Measurements from ENCODE around the gene RCAN1. TPM values are rescaled to one million over a fixed set of nuclear protein-coding genes. Genes with fewer than 3 reads are reported as not detected.

Gene RCAN1
- total RNA-seq, 1 donor from 2014 or later: 12.5 TPM

DNA sequence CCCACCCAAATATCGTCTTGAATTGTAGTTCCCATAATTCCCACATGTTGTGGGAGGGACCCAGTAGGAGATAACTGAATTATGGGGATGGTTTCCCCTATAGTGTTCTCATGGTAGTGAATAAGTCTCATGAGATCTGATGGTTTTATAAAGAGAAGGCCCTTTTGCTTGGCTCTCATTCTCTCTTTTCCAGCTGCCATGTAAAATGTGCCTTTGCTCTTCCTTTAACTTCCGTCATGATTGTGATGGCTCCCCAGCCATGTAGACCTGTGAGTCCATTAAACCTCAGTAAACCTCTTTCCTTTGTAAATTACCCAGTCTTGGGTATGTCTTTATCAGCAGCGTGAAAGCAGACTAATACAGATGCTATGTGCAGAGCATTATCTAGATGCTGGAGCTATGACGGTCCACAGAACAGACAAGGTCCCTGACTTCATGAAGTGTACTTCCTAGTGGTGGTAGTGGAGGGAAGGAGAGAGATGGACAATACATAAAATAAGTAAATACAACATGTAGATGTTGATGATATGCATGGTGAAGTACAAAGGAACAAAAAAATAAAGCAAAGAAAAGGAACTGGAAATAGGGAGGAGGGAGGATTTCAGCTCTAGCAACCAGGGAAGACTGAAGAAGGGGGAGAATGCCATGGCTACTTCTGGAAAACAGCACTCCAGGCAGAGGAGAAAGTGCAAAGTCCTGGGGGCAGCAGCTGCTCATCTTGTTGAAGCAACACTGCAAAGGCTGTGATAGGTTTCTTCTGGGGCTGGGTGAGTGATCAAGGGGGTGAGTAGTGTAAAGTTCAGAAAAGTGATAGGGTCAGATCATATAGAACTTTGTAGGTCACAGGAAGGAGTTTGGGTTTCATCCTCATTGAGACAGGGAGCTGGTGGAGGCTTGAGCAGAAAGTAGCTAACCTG is 6.8 kb upstream of the RCAN1 start:
- intact Hi-C loops (cut with DNase I): no loop called here
- Histone ChIP-seq H3K36me3 (no peaks in the 10 kb centered on the region), H3K4me1 (no peaks in the 10 kb centered on the region), H3K27ac (no peak overlapping the region), H3K9me3 (no peaks in the 10 kb centered on the region), H3K27me3 (no peaks in the 10 kb centered on the region), H3K4me3 (no peak overlapping the region)
- TF ChIP-seq, protein P1, sequence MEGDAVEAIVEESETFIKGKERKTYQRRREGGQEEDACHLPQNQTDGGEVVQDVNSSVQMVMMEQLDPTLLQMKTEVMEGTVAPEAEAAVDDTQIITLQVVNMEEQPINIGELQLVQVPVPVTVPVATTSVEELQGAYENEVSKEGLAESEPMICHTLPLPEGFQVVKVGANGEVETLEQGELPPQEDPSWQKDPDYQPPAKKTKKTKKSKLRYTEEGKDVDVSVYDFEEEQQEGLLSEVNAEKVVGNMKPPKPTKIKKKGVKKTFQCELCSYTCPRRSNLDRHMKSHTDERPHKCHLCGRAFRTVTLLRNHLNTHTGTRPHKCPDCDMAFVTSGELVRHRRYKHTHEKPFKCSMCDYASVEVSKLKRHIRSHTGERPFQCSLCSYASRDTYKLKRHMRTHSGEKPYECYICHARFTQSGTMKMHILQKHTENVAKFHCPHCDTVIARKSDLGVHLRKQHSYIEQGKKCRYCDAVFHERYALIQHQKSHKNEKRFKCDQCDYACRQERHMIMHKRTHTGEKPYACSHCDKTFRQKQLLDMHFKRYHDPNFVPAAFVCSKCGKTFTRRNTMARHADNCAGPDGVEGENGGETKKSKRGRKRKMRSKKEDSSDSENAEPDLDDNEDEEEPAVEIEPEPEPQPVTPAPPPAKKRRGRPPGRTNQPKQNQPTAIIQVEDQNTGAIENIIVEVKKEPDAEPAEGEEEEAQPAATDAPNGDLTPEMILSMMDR (IDR thresholded peaks at IDR 0.05): no peak
- DNase-seq (ENCODE audit: low spot score in 2 of 2): no peak

DNA sequence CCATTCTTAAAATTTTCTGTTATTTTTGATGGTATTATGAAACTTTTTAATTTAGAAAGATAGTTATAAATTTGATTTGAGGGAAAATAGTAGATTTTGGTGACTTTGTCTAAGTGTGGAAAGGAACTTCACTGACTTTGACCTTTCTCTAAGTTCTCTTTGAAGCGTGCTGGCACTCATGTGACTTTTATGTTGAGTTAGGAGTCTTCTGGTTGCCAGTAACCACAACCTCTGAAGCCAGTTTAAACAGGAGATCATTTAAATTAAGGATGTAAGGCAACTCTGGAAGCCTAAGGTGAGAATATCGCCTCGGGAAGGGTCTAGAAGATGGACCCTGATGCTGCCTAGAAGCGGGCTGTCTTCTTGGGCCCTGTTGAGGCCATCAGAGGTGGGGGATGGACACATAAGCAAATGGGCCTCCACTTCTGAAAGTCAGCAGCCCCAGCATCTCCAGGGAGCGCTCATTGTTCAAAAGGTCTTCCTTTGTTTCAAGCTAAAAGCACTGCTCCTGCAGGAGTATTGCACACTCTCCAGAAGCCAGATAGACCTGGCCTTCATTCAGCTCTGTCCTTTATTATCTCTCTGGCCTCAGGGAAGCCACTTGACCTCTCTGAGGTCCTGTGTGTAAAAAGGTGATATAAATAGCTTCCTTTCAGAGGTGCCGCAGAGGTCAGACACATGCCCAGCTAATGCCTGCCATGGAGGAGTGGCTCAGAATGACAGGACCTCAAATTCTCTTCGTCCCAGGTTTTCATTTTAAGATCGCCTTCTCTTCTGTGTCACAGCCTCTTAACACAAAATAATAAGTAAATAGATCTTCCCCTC is 5.1 kb upstream of the RCAN1 start:
- Histone ChIP-seq H3K27me3 (no peaks in the 10 kb centered on the region), H3K36me3 (no peaks in the 10 kb centered on the region), H3K27ac (no peak overlapping the region), H3K4me1 (no peaks in the 10 kb centered on the region), H3K4me3 (no peak overlapping the region), H3K9me3 (no peaks in the 10 kb centered on the region)
- DNase-seq (ENCODE audit: low spot score in 2 of 2): no peak
- TF ChIP-seq, protein P1 (IDR thresholded peaks at IDR 0.05): no peak
- intact Hi-C loops (cut with DNase I): loop anchor here (10.0 kb wide), 1 partner anchor 705 kb away; the partner anchor contains the start of gene ATP5PO

DNA sequence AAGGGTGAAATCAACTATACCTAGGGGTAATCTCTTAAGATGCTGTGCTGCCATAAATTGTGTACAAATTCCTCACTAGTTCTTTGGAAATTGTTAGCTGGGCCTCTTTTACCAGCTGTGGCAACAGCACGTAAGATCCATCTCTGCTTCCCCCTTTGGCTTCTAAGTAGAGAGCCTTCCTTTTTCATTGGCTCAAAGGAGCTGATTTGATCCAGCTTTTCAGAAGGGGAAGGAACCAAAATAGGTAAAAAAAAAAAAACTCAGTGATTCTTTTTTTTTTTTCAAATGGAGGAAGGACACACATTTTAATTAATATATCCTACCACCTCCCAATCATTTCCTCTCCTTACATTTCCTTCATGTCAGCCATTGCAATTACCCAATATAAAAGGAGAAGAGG is 4.0 kb upstream of the RCAN1 start:
- H3K9me3 ChIP-seq: no peaks in the 10 kb centered on the region
- H3K4me1 ChIP-seq: no peaks in the 10 kb centered on the region
- DNase-seq (ENCODE audit: low spot score in 2 of 2): no peak
- H3K27ac ChIP-seq: no peak overlapping the region
- intact Hi-C loops (cut with DNase I): loop anchor here (10.0 kb wide), 1 partner anchor 704 kb away; the partner anchor contains the start of gene ATP5PO
- H3K4me3 ChIP-seq: no peak overlapping the region
- no peaks in the 10 kb centered on the region for H3K36me3 ChIP-seq
- no peaks in the 10 kb centered on the region for H3K27me3 ChIP-seq
- TF ChIP-seq, protein P1 (IDR thresholded peaks at IDR 0.05): no peak

DNA sequence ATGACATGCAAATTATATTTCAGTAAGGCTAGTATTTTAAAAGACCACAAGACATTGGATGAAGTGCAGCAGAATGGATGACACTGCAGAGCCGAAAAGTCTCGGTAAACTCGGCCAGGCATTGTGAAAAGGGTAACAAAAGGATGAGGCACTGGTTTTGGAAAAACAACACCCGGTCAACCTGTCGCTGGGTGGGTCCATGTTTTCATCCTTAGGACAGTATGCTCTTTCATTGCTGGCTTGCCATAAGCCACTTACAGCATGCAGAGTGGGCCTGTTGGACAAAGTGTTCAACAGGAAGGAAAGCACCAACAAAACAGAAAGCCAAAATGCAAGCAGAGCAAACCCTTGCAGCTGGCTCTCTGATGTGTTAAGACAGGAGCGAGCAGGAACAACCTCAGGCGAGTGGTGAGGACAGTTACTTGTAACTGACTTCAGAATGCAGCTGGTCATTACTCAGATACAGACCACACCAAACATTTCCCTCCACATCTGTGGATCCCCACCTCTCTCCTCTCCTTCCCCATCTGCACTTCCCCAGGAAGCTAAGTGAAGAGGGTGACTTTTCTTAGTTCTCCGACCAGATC is 2.9 kb upstream of the RCAN1 start:
- intact Hi-C loops (cut with DNase I): loop anchor here (10.0 kb wide), 1 partner anchor 703 kb away; the partner anchor contains the start of gene ATP5PO
- TF ChIP-seq, protein P1 (IDR thresholded peaks at IDR 0.05): no peak
- H3K27me3 ChIP-seq: no peaks in the 10 kb centered on the region
- no peaks in the 10 kb centered on the region for H3K9me3 ChIP-seq
- H3K4me1 ChIP-seq: peaks cover 0 to 2% of the 10 kb centered on the region in 2 donors
- H3K36me3 ChIP-seq: no peaks in the 10 kb centered on the region
- H3K4me3 ChIP-seq: no peak overlapping the region
- no peak for DNase-seq (ENCODE audit: low spot score in 2 of 2)
- no peak overlapping the region for H3K27ac ChIP-seq

DNA sequence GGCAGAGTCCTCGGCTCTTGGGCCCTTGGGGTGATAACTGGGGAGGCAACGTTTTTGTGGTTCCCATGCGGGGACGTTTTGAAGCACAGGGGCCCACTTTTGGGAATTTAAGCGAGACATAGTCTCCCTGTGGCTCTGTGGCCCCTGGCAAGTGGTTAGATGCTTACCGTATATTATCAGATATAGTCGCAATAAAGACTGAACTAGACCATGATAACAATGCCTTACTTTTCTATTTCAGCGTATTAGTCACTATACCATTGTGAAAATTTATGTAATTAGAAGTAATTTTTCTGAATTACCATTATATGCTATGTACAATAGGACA is 538 bp upstream of the RCAN1 start:
- no peak for DNase-seq (ENCODE audit: low spot score in 2 of 2)
- peaks cover 0 to 2% of the 10 kb centered on the region in 2 donors for H3K4me1 ChIP-seq
- H3K4me3 ChIP-seq: peak overlapping the region; percentile 74 to 81
- intact Hi-C loops (cut with DNase I): loop anchor here (2.0 to 10.0 kb wide), 2 partner anchors 89 to 701 kb away; partner anchors contain the start of gene ATP5PO
- H3K9me3 ChIP-seq: no peaks in the 10 kb centered on the region
- H3K27ac ChIP-seq: peak overlapping the region; percentile 90 to 93
- no peaks in the 10 kb centered on the region for H3K27me3 ChIP-seq
- TF ChIP-seq, protein P1 (IDR thresholded peaks at IDR 0.05): no peak
- no peaks in the 10 kb centered on the region for H3K36me3 ChIP-seq
